GM12878 (cell line): ENCODE data around the gene XPO1. TPM values are rescaled to one million over a fixed set of nuclear protein-coding genes. Genes with fewer than 3 reads are reported as not detected.
A peak's percentile ranks its signal among the peaks of the same experiment; 100 is the strongest.

ENCODE experiments used
- ATAC-seq: fragments of 200-7000 bp; cut with Tn5 transposase; 3 replicates; pipeline ENCODE4 v1.9.1; 2020; ENCODE audit warnings: mild to moderate bottlenecking, moderate library complexity
- BruUV-seq: library from RNA; stranded (reverse); fragments of 400-500 nt; replicated peaks from 2 replicates; lab custom pipeline; 2021; lab: Mats Ljungman, UMichigan
- CTCF ChIA-PET: fragments of 300-600 bp; sonication (Branson Sonifier 250); formaldehyde crosslinking; extraction: SDS; loops from one replicate; lab custom pipeline; 2021; ENCODE audit warnings: inconsistent platforms; lab: Yijun Ruan, JAX
- POLR2A ChIA-PET: fragments of 350-600 bp; formaldehyde crosslinking; extraction: SDS; loops from one replicate; lab custom pipeline; 2021; ENCODE audit warnings: inconsistent platforms; lab: Charles Lee
- RAD21 ChIA-PET: fragments of 300-600 bp; sonication (Branson Sonifier 250); formaldehyde crosslinking; loops from one replicate; lab custom pipeline; 2023; ENCODE audit warnings: antibody characterized with exemption; ENCODE audit not compliant: unreplicated experiment; lab: Charles Lee
- SMC1A ChIA-PET: fragments of 300-600 bp; sonication (Branson Sonifier 250); formaldehyde crosslinking; loops from one replicate; lab custom pipeline; 2023; ENCODE audit not compliant: unreplicated experiment, uncharacterized antibody; lab: Charles Lee
- DNase-seq: peaks from one replicate; pipeline ENCODE4 v3.0.0-alpha.2; 2011; ENCODE audit warnings: low read depth, low spot score
- FAIRE-seq: peaks from 3 replicates; lab custom pipeline; 2011; peaks lifted over from hg19 to GRCh38; lab: Jason Lieb, UNC
- H2AFZ ChIP-seq: 2 replicates; pipeline ENCODE4 v1.6.0; 2011; ENCODE audit warnings: low read depth, low read length, control low read depth; ENCODE audit not compliant: control insufficient read depth
- H3K27ac ChIP-seq: 2 replicates; pipeline ENCODE4 v1.5.1; 2011; ENCODE audit warnings: control low read depth; ENCODE audit not compliant: control insufficient read depth, insufficient read depth
- H3K27me3 ChIP-seq, 2 experiments: replicated peaks in 1 of 2; 2 replicates each; pipeline versions ENCODE4 v1.6.0 to v1.6.1; 2011; ENCODE audit warnings: low read length in 1 of 2; ENCODE audit not compliant: control insufficient read depth in 2 of 2, insufficient read depth in 2 of 2
- H3K36me3 ChIP-seq, 2 experiments: 2 replicates each; pipeline ENCODE4 v1.5.1; 2011; ENCODE audit warnings: low read length in 1 of 2; ENCODE audit not compliant: control insufficient read depth in 2 of 2, insufficient read depth in 2 of 2
- H3K4me1 ChIP-seq: 2 replicates; pipeline ENCODE4 v1.6.1; 2011; ENCODE audit warnings: mild to moderate bottlenecking, low read length, moderate library complexity, mixed read lengths; ENCODE audit not compliant: control insufficient read depth, insufficient read depth
- H3K4me2 ChIP-seq: 2 replicates; pipeline ENCODE4 v1.6.0; 2011; ENCODE audit warnings: control low read depth; ENCODE audit not compliant: control insufficient read depth, insufficient read depth
- H3K4me3 ChIP-seq: fragments of 200-600 bp; sonication (generic); 2 replicates; pipeline ENCODE4 v1.5.1; 2016
- H3K79me2 ChIP-seq: 2 replicates; pipeline ENCODE4 v1.6.0; 2011; ENCODE audit warnings: low read length; ENCODE audit not compliant: control insufficient read depth, insufficient read depth
- H3K9ac ChIP-seq: 2 replicates; pipeline ENCODE4 v1.8.0; 2011; ENCODE audit warnings: low read length, control low read depth, mixed read lengths; ENCODE audit not compliant: control insufficient read depth, insufficient read depth
- H3K9me3 ChIP-seq: replicated peaks from 3 replicates; pipeline ENCODE4 v1.5.1; 2011; ENCODE audit warnings: mild to moderate bottlenecking, low read length; ENCODE audit not compliant: control insufficient read depth, insufficient read depth
- H4K20me1 ChIP-seq: 2 replicates; pipeline ENCODE4 v1.6.0; 2011; ENCODE audit not compliant: control insufficient read depth, insufficient read depth
- BACH1 ChIP-seq: fragments of 450-650 bp; IDR thresholded peaks from 2 replicates; pipeline ENCODE4 v1.6.1; 2017; ENCODE audit warnings: mild to moderate bottlenecking, borderline replicate concordance
- CREB1 ChIP-seq: IDR thresholded peaks from 2 replicates; pipeline ENCODE4 v1.6.1; 2012; ENCODE audit warnings: low read depth, mild to moderate bottlenecking, inconsistent platforms
- CUX1 ChIP-seq: IDR thresholded peaks from 2 replicates; pipeline ENCODE4 v1.6.1; 2012; ENCODE audit warnings: improper control_type of control experiment, low read depth, low read length; ENCODE audit not compliant: insufficient replicate concordance
- DPF2 ChIP-seq: fragments of 450-650 bp; IDR thresholded peaks from 2 replicates; pipeline ENCODE4 v1.6.1; 2017; ENCODE audit warnings: mild to moderate bottlenecking
- EED ChIP-seq: sonication (generic); IDR thresholded peaks from 2 replicates; pipeline ENCODE4 v1.6.1; 2016; ENCODE audit warnings: antibody characterized with exemption, low read depth
- EGR1 ChIP-seq, 2 experiments: IDR thresholded peaks; 1 replicate in 1 of 2; 2 replicates in 1 of 2; pipeline ENCODE4 v1.6.1; 2011 to 2012; ENCODE audit warnings: low read depth in 2 of 2, low read length in 2 of 2, borderline replicate concordance in 1 of 2, mild to moderate bottlenecking in 1 of 2, moderate library complexity in 1 of 2
- EP300 ChIP-seq, 2 experiments: fragments of 150-350 bp in 1 of 2; IDR thresholded peaks; 2 replicates each; pipeline ENCODE4 v1.6.1; 2011 to 2012; ENCODE audit warnings: low read depth in 2 of 2, low read length in 2 of 2, borderline replicate concordance in 1 of 2, improper control_type of control experiment in 1 of 2, inconsistent platforms in 1 of 2; ENCODE audit not compliant: control insufficient read depth in 1 of 2
- ETV6 ChIP-seq, 2 experiments: fragments of 450-650 bp in 1 of 2; IDR thresholded peaks in 1 of 2; conservative IDR thresholded peaks in 1 of 2; 2 replicates each; pipeline ENCODE4 v1.6.1; 2014; ENCODE audit warnings: antibody characterized with exemption in 1 of 2, borderline replicate concordance in 1 of 2, low read depth in 1 of 2, mild to moderate bottlenecking in 1 of 2, moderate library complexity in 1 of 2
- IKZF1 ChIP-seq: fragments of 450-650 bp; conservative IDR thresholded peaks from 2 replicates; pipeline ENCODE4 v1.6.1; 2017; ENCODE audit warnings: antibody characterized with exemption, mild to moderate bottlenecking
- IRF3 ChIP-seq: fragments of 450-650 bp; IDR thresholded peaks from 2 replicates; pipeline ENCODE4 v1.6.1; 2014; ENCODE audit warnings: mild to moderate bottlenecking
- KLF5 ChIP-seq: fragments of 450-650 bp; IDR thresholded peaks from 2 replicates; pipeline ENCODE4 v1.6.1; 2014; ENCODE audit warnings: mild to moderate bottlenecking; ENCODE audit not compliant: partially characterized antibody
- MEF2B ChIP-seq: fragments of 450-650 bp; IDR thresholded peaks from 2 replicates; pipeline ENCODE4 v1.6.1; 2018; ENCODE audit warnings: mild to moderate bottlenecking, moderate library complexity; ENCODE audit not compliant: partially characterized antibody, poor library complexity, severe bottlenecking
- MYC ChIP-seq: IDR thresholded peaks from 2 replicates; pipeline ENCODE4 v1.6.1; 2011; ENCODE audit warnings: mild to moderate bottlenecking, low read length, moderate library complexity, inconsistent platforms; ENCODE audit not compliant: insufficient read depth, insufficient replicate concordance, insufficient read length, severe bottlenecking
- NRF1 ChIP-seq: conservative IDR thresholded peaks from 2 replicates; pipeline ENCODE4 v1.6.1; 2011; ENCODE audit warnings: mild to moderate bottlenecking, low read depth, low read length, improper control_type of control experiment
- PML ChIP-seq: IDR thresholded peaks from 2 replicates; pipeline ENCODE4 v1.6.1; 2012; ENCODE audit warnings: low read length, inconsistent platforms
- RFX5 ChIP-seq: IDR thresholded peaks from 2 replicates; pipeline ENCODE4 v1.6.1; 2011; ENCODE audit warnings: low read depth, low read length, improper control_type of control experiment
- SUPT20H ChIP-seq: IDR thresholded peaks from 2 replicates; pipeline ENCODE4 v1.6.1; 2011; ENCODE audit warnings: low read depth, mild to moderate bottlenecking, low read length, moderate library complexity, borderline replicate concordance; ENCODE audit not compliant: control insufficient read depth
- ZSCAN29 ChIP-seq: fragments of 450-650 bp; IDR thresholded peaks from 2 replicates; pipeline ENCODE4 v1.6.1; 2017; ENCODE audit warnings: mild to moderate bottlenecking, moderate library complexity
- WGBS: methylation state at CpG from one replicate; pipeline ENCODE4 v1.1.6; 2016; ENCODE audit warnings: low lambda C conversion rate; ENCODE audit not compliant: insufficient replicate concordance, insufficient coverage; ENCODE audit errors: missing lambda C conversion rate; 5-methylcytosine and 5-hydroxymethylcytosine counted together
- in situ Hi-C: fragments of 300-500 bp; cut with MboI; formaldehyde crosslinking; loops from 9 replicates; pipeline ENCODE4 v1.14.3; 2018; ENCODE audit warnings: mixed read lengths
- intact Hi-C: fragments of 100-400 bp; cut with micrococcal nuclease; formaldehyde crosslinking; loops from one replicate; pipeline ENCODE4 v1.14.2; 2022; ENCODE audit not compliant: unreplicated experiment
- polyA plus RNA-seq, 11 experiments: library from polyadenylated mRNA; depleted of rRNA in 4 of 11; unstranded in 6 of 11; stranded (reverse) in 5 of 11; fragments of >200 nt; fragmentation: Nextera tagmentation in 4 of 11; fragmentation: Illumina TruSeq in 1 of 11; extraction: Ambion mirVana in 4 of 11; extraction: Trizol in 1 of 11; gene quantifications; 1 replicate in 1 of 11; 2 replicates in 10 of 11; pipeline versions ENCODE4 v1.2.1 to v1.2.3, GENCODE V29; 2011 to 2016; ENCODE audit warnings: inconsistent platforms in 2 of 11, missing spikeins in 2 of 11, low read depth in 1 of 11
- total RNA-seq, 4 experiments: library from RNA; depleted of rRNA in 3 of 4; stranded (reverse); fragments of >200 nt in 3 of 4; fragmentation: Illumina TruSeq in 1 of 4; extraction: Trizol in 1 of 4; gene quantifications; 2 replicates each; pipeline versions ENCODE4 v1.2.1 to v1.2.3, GENCODE V29; 2013 to 2021

Gene XPO1
- total and polyA plus RNA-seq, 10 of the 15 experiments (the other 5 are each of a cell fraction or from before 2014, with no cell fraction given) = 57.3 to 216 (median 153) TPM

DNA sequence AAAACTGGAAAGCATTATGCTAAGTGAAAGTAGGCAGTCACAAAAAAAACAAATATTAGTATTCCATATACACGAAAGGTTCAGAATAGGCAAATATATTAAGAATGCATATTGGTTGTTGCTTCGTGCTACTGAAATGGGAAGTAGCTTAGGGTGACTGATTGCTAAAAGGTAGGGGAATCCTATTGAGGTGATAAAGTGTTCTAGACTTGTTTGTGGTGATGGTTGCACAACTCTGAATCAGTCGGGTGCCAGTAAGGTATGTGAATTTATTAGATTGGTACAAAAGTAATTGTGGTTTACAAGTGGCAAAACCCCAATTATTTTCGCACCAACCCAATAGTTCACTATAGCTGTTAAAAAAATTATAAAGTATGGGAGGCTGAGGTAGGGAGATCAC, 88.0 kb downstream of the XPO1 start:
- Histone ChIP-seq H3K9me3 (peaks cover 2% of the 10 kb centered on the region; the same call in 2 of the 3 replicates), H3K27me3 (no peaks in the 10 kb centered on the region), H3K79me2 (peaks cover 84% of the 10 kb centered on the region), H3K27ac (no peak overlapping the region), H3K9ac (no peak overlapping the region), H3K4me1 (peaks cover 7% of the 10 kb centered on the region), H3K4me2 (no peak overlapping the region), H4K20me1 (no peaks in the 10 kb centered on the region), H2AFZ (no peak overlapping the region), H3K36me3 (no peaks in the 10 kb centered on the region; a peak in 1 of 4 replicates), H3K4me3 (no peak overlapping the region)
- RAD21 ChIA-PET = interaction anchor here (0.8 to 1.0 kb wide), 2 partner anchors 11 to 14 kb away, joined by 3 read pairs; no protein-coding TSS in a partner anchor
- in situ Hi-C loops = no loop called here
- CTCF ChIA-PET = interaction anchor here (1.1 kb wide), 1 partner anchor 10 kb away, joined by 3 read pairs; no protein-coding TSS in a partner anchor
- POLR2A ChIA-PET = interaction anchor here (0.6 kb wide), 1 partner anchor 601 kb away, joined by 5 read pairs; no protein-coding TSS in a partner anchor
- FAIRE-seq (no peak), ATAC-seq (peak; percentile 83), DNase-seq (no peak)
- 6% methylated on average over 4 of the region's 4 CpGs for WGBS
- BruUV-seq = no TSS peak
- SMC1A ChIA-PET = interaction anchor here (0.7 to 1.8 kb wide), 6 partner anchors 9 to 24 kb away, joined by 3 to 7 read pairs (median 6); no protein-coding TSS in a partner anchor
- intact Hi-C loops = no loop called here
- no peak for TF ChIP-seq ETV6 (conservative IDR thresholded peaks at IDR 0.05 in 1 of 2, IDR thresholded peaks at IDR 0.05 in 1 of 2; ENCODE audit: borderline replicate concordance in 1 of 2, low read depth in 1 of 2)
- no peak for TF ChIP-seq MYC
- no peak for TF ChIP-seq BACH1
- TF ChIP-seq EGR1 (IDR thresholded peaks at IDR 0.05; ENCODE audit: borderline replicate concordance in 1 of 2, low read depth in 2 of 2, low read length in 2 of 2) = no peak
- peak; percentile 13 to 63; a peak in 3 of 4 replicates for TF ChIP-seq EP300 (IDR thresholded peaks at IDR 0.05; ENCODE audit: borderline replicate concordance in 1 of 2, control insufficient read depth in 1 of 2, low read depth in 2 of 2, low read length in 2 of 2)
- TF ChIP-seq CREB1 = no peak
- no peak for TF ChIP-seq RFX5
- no peak for TF ChIP-seq IRF3
- TF ChIP-seq NRF1 = no peak
- TF ChIP-seq EED = no peak
- no peak for TF ChIP-seq KLF5
- TF ChIP-seq ZSCAN29 = no peak
- no peak for TF ChIP-seq SUPT20H
- TF ChIP-seq IKZF1 = no peak; the same call in 1 of the 2 replicates
- TF ChIP-seq CUX1 = no peak
- TF ChIP-seq DPF2 = peak; percentile 58
- TF ChIP-seq PML = no peak
- peak; percentile 23 for TF ChIP-seq MEF2B
